Stimulated activated effector memory CD8-positive, alpha-beta T cell treated with anti-CD3 and anti-CD28 coated beads, Interleukin-12 subunit alpha, Interleukin-12 subunit beta, amount 100 ng/mL, for 72 hours (primary cell): ENCODE measurements around the gene PTPRJ.

ENCODE experiments used
- ATAC-seq: fragments of 150-1000 bp; cut with Tn5 transposase; 2 replicates; pipeline ENCODE4 v1.10.0; 2021
- DNase-seq, 2 donors: peaks; one replicate each; pipeline ENCODE4 v3.0.0; 2021 to 2022; ENCODE audit warnings: low spot score in 2 of 2
- H3K27ac Mint-ChIP-seq: one replicate; pipeline ENCODE4 v1.8.0; 2022; ENCODE audit warnings: mild to moderate bottlenecking, mixed read lengths
- H3K36me3 Mint-ChIP-seq: one replicate; pipeline ENCODE4 v1.8.0; 2022; ENCODE audit warnings: mild to moderate bottlenecking, mixed read lengths
- H3K4me1 Mint-ChIP-seq: one replicate; pipeline ENCODE4 v1.8.0; 2022; ENCODE audit warnings: mixed read lengths
- H3K4me3 Mint-ChIP-seq: one replicate; pipeline ENCODE4 v1.8.0; 2022; ENCODE audit warnings: mild to moderate bottlenecking, mixed read lengths
- H3K9me3 Mint-ChIP-seq: one replicate; pipeline ENCODE4 v1.8.0; 2022; ENCODE audit warnings: mixed read lengths

PTPRJ gene

GRCh38 chr11:48029681-48030290 is 49.4 kb downstream of the PTPRJ start:
- Mint-ChIP-seq H3K9me3 (no peaks in the 10 kb centered on the region), H3K27ac (peak overlapping the region; percentile 54), H3K4me1 (peaks cover 76% of the 10 kb centered on the region), H3K4me3 (no peak overlapping the region), H3K36me3 (peaks cover 49% of the 10 kb centered on the region)
- ATAC-seq = no peak
- no peak for DNase-seq

DNA sequence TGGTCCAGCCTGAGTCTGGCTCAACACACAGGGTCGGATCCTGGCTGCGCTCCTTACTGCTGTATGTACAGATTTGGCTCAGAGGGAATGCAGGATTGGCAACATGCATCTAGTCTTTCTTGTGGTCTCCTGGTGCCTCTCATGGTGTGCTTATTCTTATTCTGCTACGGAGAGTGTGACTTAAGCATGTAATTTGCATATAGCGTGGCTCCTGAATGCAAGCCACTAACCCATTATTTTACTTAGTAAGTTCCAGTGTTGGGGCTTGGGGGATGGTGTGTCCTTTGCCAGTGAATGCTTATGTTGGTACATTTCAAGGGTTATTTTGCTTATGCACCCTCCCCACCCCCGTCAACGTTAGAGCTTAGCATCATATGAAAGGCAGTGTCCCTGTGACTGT is 51.2 kb downstream of the PTPRJ start:
- H3K36me3 Mint-ChIP-seq = peaks cover 53% of the 10 kb centered on the region
- no peak overlapping the region for H3K4me3 Mint-ChIP-seq
- peaks cover 79% of the 10 kb centered on the region for H3K4me1 Mint-ChIP-seq
- H3K27ac Mint-ChIP-seq = no peak overlapping the region
- H3K9me3 Mint-ChIP-seq = no peaks in the 10 kb centered on the region
- ATAC-seq = peak; percentile 48
- DNase-seq = no peak

DNA sequence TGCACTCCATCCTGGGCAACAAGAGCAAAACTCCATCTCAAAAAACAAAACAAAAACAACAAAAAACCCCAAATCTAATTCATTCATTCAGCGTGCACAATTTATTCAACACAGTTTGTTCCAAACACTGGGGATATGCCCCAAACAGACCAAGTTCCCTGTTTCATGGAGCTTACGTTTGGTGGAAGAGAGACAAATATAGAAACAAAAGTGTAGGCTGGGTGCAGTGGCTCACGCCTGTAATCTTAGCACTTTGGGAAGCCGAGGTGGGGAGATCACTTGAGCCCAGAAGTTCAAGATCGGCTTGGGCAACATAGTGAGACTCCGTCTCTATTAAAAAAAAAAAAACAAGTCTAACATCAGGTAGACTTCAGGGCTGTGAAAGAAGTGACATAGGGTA is 52.4 kb downstream of the PTPRJ start:
- Mint-ChIP-seq H3K4me1 (peaks cover 83% of the 10 kb centered on the region), H3K9me3 (no peaks in the 10 kb centered on the region), H3K36me3 (peaks cover 54% of the 10 kb centered on the region), H3K4me3 (no peak overlapping the region), H3K27ac (peak overlapping the region; percentile 83)
- DNase-seq (no peak), ATAC-seq (no peak)

DNA sequence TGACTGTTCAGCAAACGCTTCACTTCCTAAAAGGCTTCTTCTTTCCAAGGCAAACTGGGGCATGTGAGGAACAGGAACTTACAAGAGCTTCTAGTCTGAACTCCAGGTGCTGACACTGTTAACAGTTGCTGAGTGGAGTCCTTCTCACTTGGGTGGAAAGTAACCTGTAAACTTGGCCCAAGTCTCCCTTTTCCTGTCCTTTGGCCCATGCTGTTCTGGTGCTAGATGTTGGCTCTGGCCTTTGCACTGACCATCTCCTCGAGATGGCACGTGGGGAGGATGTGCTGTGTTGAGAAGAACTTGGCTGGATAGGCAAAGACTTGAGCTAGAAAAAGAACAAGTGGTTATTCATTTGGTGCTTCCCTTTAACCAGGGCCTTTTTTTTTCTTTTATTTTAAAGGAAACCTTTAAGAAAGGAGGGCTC is 53.6 kb downstream of the PTPRJ start:
- peak overlapping the region; percentile 83 for H3K27ac Mint-ChIP-seq
- H3K36me3 Mint-ChIP-seq = peaks cover 47% of the 10 kb centered on the region
- no peak overlapping the region for H3K4me3 Mint-ChIP-seq

DNA sequence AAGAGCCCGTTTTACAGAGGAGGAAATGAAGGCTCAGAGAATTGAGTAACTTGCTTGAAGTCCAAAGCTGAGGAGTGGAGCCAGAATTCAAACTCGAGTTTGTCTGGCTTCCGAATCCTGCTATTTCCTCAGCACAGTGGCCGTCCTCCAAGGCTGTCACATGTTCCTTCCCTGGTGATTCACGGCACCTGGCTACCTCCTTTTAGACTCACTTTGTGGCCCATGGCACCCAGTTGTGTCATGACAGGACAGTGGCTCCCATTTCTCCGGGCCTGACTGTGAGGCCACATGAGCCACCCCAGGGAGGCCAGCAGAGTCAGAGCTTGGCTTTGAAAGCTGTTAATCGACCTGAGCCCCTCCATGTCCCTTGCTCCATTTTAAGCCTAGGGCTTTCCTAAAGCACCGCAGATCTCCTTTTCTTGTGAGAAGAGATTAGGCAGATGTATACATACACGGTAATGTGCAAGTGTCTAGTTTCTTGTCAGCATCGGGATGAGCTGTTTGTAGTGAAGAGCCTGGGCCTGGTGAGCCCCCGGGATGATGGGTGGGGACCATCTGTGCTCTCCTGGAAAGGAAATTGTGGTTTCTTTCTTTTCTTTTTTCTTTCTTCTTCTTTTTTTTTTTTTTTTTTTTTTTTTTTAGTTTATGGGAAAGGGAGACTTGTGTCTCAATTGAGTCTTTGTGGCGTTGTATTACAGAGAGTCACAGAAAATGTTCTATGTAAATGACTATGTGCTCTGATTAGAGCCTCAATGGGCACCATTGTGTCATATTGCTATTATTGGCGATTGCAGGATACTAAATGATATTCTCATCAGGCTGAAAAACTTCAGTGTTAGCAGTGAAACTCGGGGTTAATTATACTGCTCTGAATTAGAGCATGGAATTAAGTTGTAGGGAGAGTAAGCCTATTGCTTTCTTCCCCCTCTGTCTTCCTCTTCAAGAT is 54.8 kb downstream of the PTPRJ start:
- DNase-seq = no peak
- H3K4me3 Mint-ChIP-seq = peak overlapping the region; percentile 1

More for the DNA sequence above, 53.6 kb downstream of the PTPRJ start:
- Mint-ChIP-seq H3K9me3 (no peaks in the 10 kb centered on the region), H3K4me1 (peaks cover 78% of the 10 kb centered on the region)
- DNase-seq = no peak
- ATAC-seq = no peak

DNA sequence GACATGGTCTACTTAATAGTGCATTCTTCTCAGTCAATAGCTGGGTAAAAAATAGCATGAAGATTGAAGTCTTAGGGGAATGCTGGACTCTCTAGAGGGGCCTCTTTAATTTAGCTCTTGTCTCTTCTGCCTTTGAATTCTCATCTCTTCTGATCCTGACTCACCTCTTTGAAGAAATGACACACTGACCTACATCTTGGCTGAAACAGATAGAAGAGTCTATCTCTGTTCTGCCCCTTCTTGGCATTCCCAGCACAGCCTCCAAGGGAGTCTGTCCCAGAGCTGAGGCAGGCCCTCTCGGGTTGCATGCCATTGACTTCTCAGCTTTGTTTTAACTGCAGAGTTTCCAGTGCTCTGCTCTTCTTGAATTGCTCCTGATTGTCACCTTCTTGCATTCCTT is 55.7 kb downstream of the PTPRJ start:
- Mint-ChIP-seq H3K9me3 (no peaks in the 10 kb centered on the region), H3K27ac (peak overlapping the region; percentile 1), H3K4me3 (peak overlapping the region; percentile 1), H3K4me1 (peaks cover 74% of the 10 kb centered on the region), H3K36me3 (peaks cover 62% of the 10 kb centered on the region)
- DNase-seq (no peak), ATAC-seq (peak; percentile 81)

More for the DNA sequence above, 54.8 kb downstream of the PTPRJ start:
- Mint-ChIP-seq H3K36me3 (peaks cover 54% of the 10 kb centered on the region), H3K4me1 (peaks cover 70% of the 10 kb centered on the region), H3K9me3 (no peaks in the 10 kb centered on the region), H3K27ac (peak overlapping the region; percentile 1)
- peak; percentile 35 for ATAC-seq

GRCh38 chr11:48036466-48036865 is 56.1 kb downstream of the PTPRJ start:
- Mint-ChIP-seq H3K4me1 (peaks cover 72% of the 10 kb centered on the region), H3K36me3 (peaks cover 63% of the 10 kb centered on the region), H3K4me3 (no peak overlapping the region), H3K27ac (peak overlapping the region; percentile 1), H3K9me3 (no peaks in the 10 kb centered on the region)
- no peak for DNase-seq
- no peak for ATAC-seq

DNA sequence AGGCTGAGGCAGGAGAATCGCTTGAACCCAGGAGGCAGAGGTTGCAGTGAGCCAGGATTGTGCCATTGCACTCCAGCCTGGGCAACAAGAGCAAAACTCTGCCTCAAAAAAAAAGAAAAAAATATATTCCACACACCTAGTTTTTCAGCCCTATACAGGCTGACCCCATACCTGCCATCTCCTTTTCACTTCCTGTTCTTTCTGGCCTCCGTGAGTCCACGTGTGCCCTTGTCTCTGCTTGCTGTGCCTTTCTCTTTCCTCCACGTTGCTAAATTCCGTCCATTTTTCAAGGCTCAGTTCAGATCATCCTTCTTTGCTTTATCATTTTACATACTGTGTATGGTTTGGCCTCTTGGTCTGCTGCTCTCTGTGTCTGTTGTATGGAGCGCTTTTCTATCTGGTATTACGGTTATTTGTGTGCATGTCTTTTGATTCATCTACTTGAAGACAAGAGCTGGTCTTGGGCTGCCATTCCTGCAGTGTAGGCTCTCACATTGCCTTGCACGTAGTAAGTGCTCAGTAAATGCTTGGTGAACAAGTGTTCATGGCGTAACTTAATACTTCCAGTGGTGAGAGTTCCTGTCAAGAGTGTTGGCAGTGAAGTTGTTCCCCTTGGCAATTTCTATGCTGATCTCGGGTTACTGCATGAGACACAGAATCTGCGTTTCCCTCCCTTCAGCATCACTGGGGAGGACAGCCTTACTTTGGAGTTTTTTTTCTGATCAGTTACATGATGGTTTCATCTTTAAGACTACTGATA is 57.5 kb downstream of the PTPRJ start:
- Mint-ChIP-seq H3K36me3 (peaks cover 60% of the 10 kb centered on the region), H3K9me3 (no peaks in the 10 kb centered on the region), H3K27ac (no peak overlapping the region), H3K4me3 (no peak overlapping the region), H3K4me1 (peaks cover 68% of the 10 kb centered on the region)
- no peak for DNase-seq
- no peak for ATAC-seq

DNA sequence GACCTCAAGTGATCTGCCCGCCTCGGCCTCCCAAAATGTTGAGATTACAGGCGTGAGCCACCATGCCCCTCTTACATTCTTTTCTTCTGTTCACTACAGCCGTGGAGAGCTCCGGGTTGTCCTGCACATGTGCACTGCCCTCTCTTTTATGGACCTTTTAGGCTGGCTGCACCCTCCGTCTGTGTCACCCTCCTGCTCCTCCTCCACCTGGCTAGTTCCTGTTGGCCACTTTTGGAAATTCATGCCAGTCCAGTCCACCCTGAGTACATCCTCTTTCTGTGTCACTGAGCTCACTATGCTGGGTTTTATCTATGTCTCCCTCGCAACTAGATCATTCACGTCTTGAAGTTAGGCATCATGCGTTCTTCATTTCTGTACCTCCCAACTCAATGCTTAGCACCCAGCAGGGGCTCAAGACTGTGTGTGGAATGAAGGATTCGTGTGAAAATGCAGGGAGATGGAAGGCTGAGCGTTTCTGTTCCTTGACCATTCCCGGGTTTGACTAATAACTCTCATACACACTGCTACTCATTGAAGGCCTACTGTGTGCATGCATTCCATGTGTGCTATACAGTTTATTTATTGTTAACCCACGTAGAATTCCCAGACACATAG is 60.6 kb downstream of the PTPRJ start:
- Mint-ChIP-seq H3K36me3 (peaks cover 39% of the 10 kb centered on the region), H3K4me3 (no peak overlapping the region)
- DNase-seq = no peak

DNA sequence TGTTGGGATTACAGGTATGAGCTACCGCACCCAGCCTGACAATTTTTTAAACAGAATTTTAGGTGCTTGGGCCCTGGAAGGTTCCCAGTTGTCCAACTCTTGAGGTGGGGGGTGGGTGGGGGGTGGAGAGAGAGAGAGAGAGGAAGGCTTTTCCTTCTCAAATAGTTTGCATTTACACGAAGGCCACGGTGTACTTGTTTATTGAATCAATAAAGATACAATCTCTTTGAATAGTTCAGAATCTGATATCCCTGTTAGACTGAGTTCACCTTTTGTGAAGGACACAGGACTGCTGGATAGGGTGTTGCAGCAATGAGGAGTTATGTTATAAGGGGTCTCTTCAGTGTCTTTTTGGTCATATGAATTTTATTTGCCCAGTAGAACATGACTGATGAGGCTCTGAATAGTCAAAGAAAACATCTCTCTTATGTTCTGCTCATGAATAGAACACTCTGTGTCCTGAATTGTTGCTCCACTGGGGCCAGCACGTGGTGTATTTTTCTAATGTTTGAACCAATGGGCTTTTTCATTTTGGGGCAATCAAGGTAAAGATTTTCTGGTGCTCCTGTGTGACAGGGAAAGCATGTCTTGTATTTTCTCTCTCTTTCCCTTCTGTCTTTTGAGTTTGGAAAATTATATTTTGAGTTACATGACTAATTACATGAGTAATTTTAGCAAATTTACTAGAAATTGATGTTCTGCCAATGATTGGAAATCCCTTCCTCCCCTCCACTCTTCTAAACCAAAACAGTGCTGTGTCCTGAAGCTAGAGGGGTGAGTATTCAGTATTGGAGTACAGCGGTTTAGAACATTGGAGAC is 61.7 kb downstream of the PTPRJ start:
- peak overlapping the region; percentile 27 for H3K27ac Mint-ChIP-seq
- DNase-seq (no peak), ATAC-seq (no peak)
- no peaks in the 10 kb centered on the region for H3K9me3 Mint-ChIP-seq
- no peak overlapping the region for H3K4me3 Mint-ChIP-seq
- peaks cover 65% of the 10 kb centered on the region for H3K4me1 Mint-ChIP-seq
- peaks cover 30% of the 10 kb centered on the region for H3K36me3 Mint-ChIP-seq

More for the DNA sequence above, 60.6 kb downstream of the PTPRJ start:
- ATAC-seq = no peak
- Mint-ChIP-seq H3K4me1 (peaks cover 68% of the 10 kb centered on the region), H3K9me3 (no peaks in the 10 kb centered on the region), H3K27ac (peak overlapping the region; percentile 78)

GRCh38 chr11:48043111-48043990 is 63.0 kb downstream of the PTPRJ start:
- ATAC-seq (no peak), DNase-seq (no peak)
- H3K9me3 Mint-ChIP-seq = no peaks in the 10 kb centered on the region
- H3K4me3 Mint-ChIP-seq = no peak overlapping the region
- H3K36me3 Mint-ChIP-seq = peaks cover 26% of the 10 kb centered on the region
- peak overlapping the region; percentile 27 for H3K27ac Mint-ChIP-seq
- H3K4me1 Mint-ChIP-seq = peaks cover 64% of the 10 kb centered on the region

GRCh38 chr11:48043991-48044512 is 63.7 kb downstream of the PTPRJ start:
- DNase-seq (no peak), ATAC-seq (no peak)
- no peaks in the 10 kb centered on the region for H3K9me3 Mint-ChIP-seq
- H3K4me1 Mint-ChIP-seq = peaks cover 71% of the 10 kb centered on the region
- no peak overlapping the region for H3K4me3 Mint-ChIP-seq
- H3K27ac Mint-ChIP-seq = no peak overlapping the region
- H3K36me3 Mint-ChIP-seq = peaks cover 33% of the 10 kb centered on the region

DNA sequence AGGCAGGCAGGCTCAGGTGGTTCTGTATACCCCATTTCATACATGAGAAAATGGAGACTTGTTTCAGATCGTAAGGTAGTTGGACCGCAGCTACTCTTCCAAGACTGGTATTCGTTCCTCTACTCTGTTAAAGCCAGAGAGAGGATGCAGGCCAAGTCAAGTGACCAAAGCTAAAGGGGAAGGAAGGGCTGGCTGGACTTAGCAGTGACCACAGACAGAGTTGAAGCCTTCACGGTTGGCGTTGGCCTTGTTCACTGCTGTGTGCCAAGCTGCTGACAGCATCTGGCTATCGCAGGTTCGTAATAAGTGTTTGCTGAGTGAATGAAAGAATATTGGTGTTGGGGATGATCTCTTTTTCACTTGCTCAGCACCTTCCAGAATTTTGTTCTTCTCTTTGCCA is 64.2 kb downstream of the PTPRJ start:
- Mint-ChIP-seq H3K4me3 (no peak overlapping the region), H3K4me1 (peaks cover 75% of the 10 kb centered on the region), H3K27ac (no peak overlapping the region), H3K36me3 (peaks cover 33% of the 10 kb centered on the region), H3K9me3 (no peaks in the 10 kb centered on the region)
- DNase-seq (no peak), ATAC-seq (no peak)
